ENCODE data around the gene TEX35. TPM values are rescaled to one million over a fixed set of nuclear protein-coding genes. Genes with fewer than 3 reads are reported as not detected.

Gene TEX35
- total and polyA plus RNA-seq, 10 of the 15 experiments (the other 5 are each of a cell fraction or from before 2014, with no cell fraction given) = not detected

- Histone ChIP-seq H2AFZ (ENCODE audit: control insufficient read depth, low read depth, low read length) (no peak overlapping the region), H3K4me2 (ENCODE audit: control insufficient read depth, insufficient read depth) (no peak overlapping the region), H4K20me1 (ENCODE audit: control insufficient read depth, insufficient read depth) (no peaks in the 10 kb centered on the region), H3K9ac (ENCODE audit: control insufficient read depth, insufficient read depth, low read length) (no peak overlapping the region), H3K27ac (ENCODE audit: control insufficient read depth, insufficient read depth) (no peak overlapping the region), H3K4me1 (ENCODE audit: control insufficient read depth, insufficient read depth, low read length) (no peaks in the 10 kb centered on the region), H3K79me2 (ENCODE audit: control insufficient read depth, insufficient read depth, low read length) (no peaks in the 10 kb centered on the region), H3K36me3 (ENCODE audit: control insufficient read depth in 2 of 2, insufficient read depth in 2 of 2, low read length in 1 of 2) (no peaks in the 10 kb centered on the region), H3K9me3 (replicated peaks; ENCODE audit: control insufficient read depth, insufficient read depth, low read length) (no peaks in the 10 kb centered on the region), H3K27me3 (replicated peaks in 1 of 2; ENCODE audit: control insufficient read depth in 2 of 2, insufficient read depth in 2 of 2, low read length in 1 of 2) (peaks cover 2 to 5% of the 10 kb centered on the region in 2 experiments; a peak in 3 of 4 replicates), H3K4me3 (no peak overlapping the region)
- WGBS (ENCODE audit: insufficient coverage, insufficient replicate concordance, low lambda C conversion rate, missing lambda C conversion rate) = 65% methylated on average over 8 of the region's 8 CpGs
- no TSS peak for BruUV-seq (replicated peaks)
- CTCF ChIA-PET = no interaction called here
- FAIRE-seq (no peak), ATAC-seq (no peak), DNase-seq (ENCODE audit: low read depth, low spot score) (no peak)
- in situ Hi-C loops (cut with MboI) = no loop called here
- POLR2A ChIA-PET = no interaction called here
- TF ChIP-seq SMARCA5 (IDR thresholded peaks at IDR 0.05) (no peak), RBBP5 (conservative IDR thresholded peaks at IDR 0.05) (no peak), SUZ12 (IDR thresholded peaks at IDR 0.05; ENCODE audit: unreplicated experiment) (no peak), MTA3 (IDR thresholded peaks at IDR 0.05; ENCODE audit: borderline replicate concordance, low read length) (no peak), EP300 (IDR thresholded peaks at IDR 0.05; ENCODE audit: borderline replicate concordance in 1 of 2, control insufficient read depth in 1 of 2, low read depth in 2 of 2, low read length in 2 of 2) (no peak), RUNX3 (IDR thresholded peaks at IDR 0.05; ENCODE audit: low read length) (no peak)
- SMC1A ChIA-PET (ENCODE audit: uncharacterized antibody, unreplicated experiment) = interaction anchor here (0.6 kb wide), 1 partner anchor 178 kb away, joined by 3 read pairs; no protein-coding TSS in a partner anchor
- intact Hi-C loops (cut with micrococcal nuclease; ENCODE audit: unreplicated experiment) = no loop called here
- RAD21 ChIA-PET (ENCODE audit: unreplicated experiment) = no interaction called here
These were observed 22.8 kb upstream of the TEX35 start for GRCh38 chr1:178490136-178490535.

- H3K9me3 ChIP-seq (replicated peaks; ENCODE audit: control insufficient read depth, insufficient read depth, low read length) = no peaks in the 10 kb centered on the region
- H3K4me2 ChIP-seq (ENCODE audit: control insufficient read depth, insufficient read depth) = no peak overlapping the region
- RAD21 ChIA-PET (ENCODE audit: unreplicated experiment) = no interaction called here
- no peak overlapping the region for H3K4me3 ChIP-seq
- in situ Hi-C loops (cut with MboI) = no loop called here
- POLR2A ChIA-PET = no interaction called here
- SMC1A ChIA-PET (ENCODE audit: uncharacterized antibody, unreplicated experiment) = no interaction called here
- H3K4me1 ChIP-seq (ENCODE audit: control insufficient read depth, insufficient read depth, low read length) = no peaks in the 10 kb centered on the region
- no peaks in the 10 kb centered on the region for H3K79me2 ChIP-seq (ENCODE audit: control insufficient read depth, insufficient read depth, low read length)
- WGBS (ENCODE audit: insufficient coverage, insufficient replicate concordance, low lambda C conversion rate, missing lambda C conversion rate) = 49% methylated on average over 9 of the region's 9 CpGs
- no peaks in the 10 kb centered on the region for H3K36me3 ChIP-seq (ENCODE audit: control insufficient read depth in 2 of 2, insufficient read depth in 2 of 2, low read length in 1 of 2)
- H4K20me1 ChIP-seq (ENCODE audit: control insufficient read depth, insufficient read depth) = no peaks in the 10 kb centered on the region
- intact Hi-C loops (cut with micrococcal nuclease; ENCODE audit: unreplicated experiment) = no loop called here
- ATAC-seq (no peak), DNase-seq (ENCODE audit: low read depth, low spot score) (no peak), FAIRE-seq (no peak)
- CTCF ChIA-PET = interaction anchor here (1.7 kb wide), 1 partner anchor 11 kb away, joined by 6 read pairs; no protein-coding TSS in a partner anchor
- H3K27ac ChIP-seq (ENCODE audit: control insufficient read depth, insufficient read depth) = no peak overlapping the region
- no peak overlapping the region for H3K9ac ChIP-seq (ENCODE audit: control insufficient read depth, insufficient read depth, low read length)
- no peak overlapping the region for H2AFZ ChIP-seq (ENCODE audit: control insufficient read depth, low read depth, low read length)
- no TSS peak for BruUV-seq (replicated peaks)
- TF ChIP-seq ZNF687 (IDR thresholded peaks at IDR 0.05) (no peak), RUNX3 (IDR thresholded peaks at IDR 0.05; ENCODE audit: low read length) (no peak), E2F8 (IDR thresholded peaks at IDR 0.05; ENCODE audit: low read depth, partially characterized antibody) (no peak), IKZF2 (IDR thresholded peaks at IDR 0.05) (no peak), HDAC6 (IDR thresholded peaks at IDR 0.05; ENCODE audit: unreplicated experiment) (no peak), ZSCAN29 (IDR thresholded peaks at IDR 0.05) (no peak), FOS (IDR thresholded peaks at IDR 0.05; ENCODE audit: borderline replicate concordance, extremely low read depth, insufficient read length) (no peak)
- H3K27me3 ChIP-seq (replicated peaks in 1 of 2; ENCODE audit: control insufficient read depth in 2 of 2, insufficient read depth in 2 of 2, low read length in 1 of 2) = peaks cover 2 to 5% of the 10 kb centered on the region in 2 experiments; a peak in 3 of 4 replicates
These were observed 21.9 kb upstream of the TEX35 start for GRCh38 chr1:178490967-178491366.

All from GM12878 (cell line).